NCI-H526 (cell line): ENCODE results near the gene SUGP1.
"Not testable (repeated sequence)": the region's sequence is repeated elsewhere in the genome, so short reads cannot be mapped to it uniquely, and the experiment has no call there.

Experiments
- DNase-seq, 2 experiments: peaks; one replicate each; lab custom pipeline; 2025; lab: John Stamatoyannopoulos, UW

SUGP1 gene

GRCh38 chr19:19320361-19321140 lies at the start of gene SUGP1, which contains the start of gene MAU2:
Gene SUGP1 (minus strand): TSS chr19:19320509. CDS start chr19:19320496, 13 bp downstream.
Gene MAU2 (plus strand): TSS chr19:19320829. CDS start chr19:19320860, 31 bp downstream.
- peak; percentile 84 to 92 for DNase-seq

- no peak for DNase-seq
Observed at GRCh38 chr19:19368087-19368486, 47.8 kb upstream of the SUGP1 start.

GRCh38 chr19:19366434-19367396 lies 46.4 kb upstream of the SUGP1 start:
- DNase-seq = peak; percentile 63 to 87

- no peak for DNase-seq
Observed at GRCh38 chr19:19362075-19362474, 41.8 kb upstream of the SUGP1 start.

DNA sequence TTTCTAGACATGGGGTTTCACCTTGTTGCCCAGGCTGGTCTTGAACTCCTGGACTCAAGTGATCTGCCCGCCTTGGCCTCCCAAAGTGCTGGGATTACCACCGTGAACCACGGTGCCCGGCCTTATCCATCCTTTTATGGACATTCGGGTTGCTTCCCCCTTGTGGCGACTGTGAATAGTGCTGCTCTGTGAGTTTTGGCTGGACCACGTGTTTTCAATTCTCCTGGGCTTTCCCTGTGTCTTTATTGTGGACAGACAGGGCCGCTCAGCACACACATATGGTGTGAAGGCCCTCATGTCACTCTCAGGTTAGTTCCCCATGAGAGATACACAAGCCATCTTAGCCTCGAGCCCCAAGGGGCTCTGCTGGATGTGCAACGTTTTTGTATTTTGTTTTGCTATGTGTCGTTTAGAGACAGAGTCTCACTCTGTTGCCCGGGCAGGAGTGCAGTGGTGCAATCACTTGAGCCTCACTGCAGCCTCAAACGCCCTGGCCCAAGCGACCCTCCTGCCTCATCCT lies 40.8 kb upstream of the SUGP1 start:
- peak; percentile 57 to 84 for DNase-seq

DNA sequence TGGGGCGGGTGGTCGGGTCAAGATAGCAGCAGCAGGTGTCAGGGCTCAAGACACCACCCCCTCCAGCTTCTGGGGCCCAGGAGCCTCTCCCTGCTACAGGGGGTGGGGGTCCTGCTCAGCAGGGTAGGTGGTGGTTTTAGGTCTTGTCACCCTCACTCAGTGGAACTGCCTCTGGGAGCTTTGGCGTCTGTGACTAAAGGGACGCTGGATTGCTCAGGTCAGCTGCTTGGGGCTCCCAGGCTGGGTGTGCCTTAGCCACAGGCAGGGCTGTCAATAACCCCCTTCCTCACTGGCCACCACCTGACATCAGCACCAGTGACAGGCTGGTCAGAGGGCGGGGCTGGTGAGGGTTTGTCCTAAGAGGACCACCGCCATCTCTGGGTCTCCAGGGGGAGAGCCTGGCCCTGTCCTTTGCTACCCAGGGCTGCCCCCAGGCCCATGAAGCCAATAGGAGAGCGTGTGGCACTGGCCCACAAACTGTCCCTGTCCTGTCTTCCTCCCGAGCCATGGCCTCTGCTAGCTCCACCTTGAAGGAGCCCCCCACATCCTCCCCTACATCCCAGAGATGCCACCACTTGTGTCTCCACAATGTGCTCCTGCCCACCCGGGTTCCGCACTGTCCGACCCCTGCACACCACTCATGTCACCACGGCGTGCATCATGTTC lies 36.7 kb upstream of the SUGP1 start:
- no peak for DNase-seq

- DNase-seq = no peak
Observed at GRCh38 chr19:19356500-19356899, 36.2 kb upstream of the SUGP1 start.

GRCh38 chr19:19355606-19356139 lies 35.4 kb upstream of the SUGP1 start:
- DNase-seq = no peak

GRCh38 chr19:19354932-19355331 lies 34.6 kb upstream of the SUGP1 start:
- no peak for DNase-seq

DNA sequence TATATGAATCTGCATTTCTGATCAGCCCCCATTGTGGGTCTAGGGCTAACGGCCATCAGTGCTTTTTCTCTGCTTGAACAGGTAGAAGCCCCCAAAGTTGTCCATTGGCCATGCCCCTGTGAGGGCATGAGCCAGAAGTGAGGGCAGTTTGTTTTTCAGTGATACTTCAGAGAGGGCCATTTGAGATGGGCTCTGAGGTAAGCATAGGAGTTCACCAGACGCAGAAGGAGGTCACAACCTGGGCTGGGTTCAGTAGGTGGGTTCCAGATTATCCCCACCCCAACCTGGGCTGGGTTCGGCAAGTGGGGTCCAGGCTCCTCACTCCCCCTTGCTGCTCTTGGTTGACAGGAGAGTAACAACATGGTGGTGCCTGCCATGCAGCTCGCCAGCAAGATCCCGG lies 33.7 kb upstream of the SUGP1 start:
- no peak for DNase-seq

DNA sequence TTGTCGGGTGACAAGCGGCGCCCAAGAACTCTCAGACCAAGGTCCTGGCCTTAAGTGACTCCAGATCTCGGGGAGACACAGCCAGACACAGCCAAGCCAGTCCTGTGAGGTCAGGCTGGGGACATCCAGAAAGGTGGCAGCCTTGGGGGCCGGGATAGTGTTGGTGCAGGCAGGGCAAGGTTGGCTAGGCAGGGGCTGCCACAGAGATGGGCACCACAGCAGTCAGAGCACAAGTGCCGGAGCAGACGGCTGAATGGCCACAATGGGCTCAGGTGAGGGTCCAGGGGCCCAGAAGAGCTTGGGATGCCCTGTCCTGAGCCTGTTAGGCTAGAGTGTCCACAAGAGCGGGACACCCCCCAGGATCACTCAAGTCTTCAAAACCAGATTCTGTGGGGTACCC lies 32.5 kb upstream of the SUGP1 start:
- no peak for DNase-seq

- DNase-seq = not testable (repeated sequence)
Observed at GRCh38 chr19:19350756-19351155, 30.4 kb upstream of the SUGP1 start.

- DNase-seq = no peak
Observed at GRCh38 chr19:19349365-19349764, 29.1 kb upstream of the SUGP1 start.

GRCh38 chr19:19348266-19348665 lies 28.0 kb upstream of the SUGP1 start:
- no peak for DNase-seq

GRCh38 chr19:19347401-19348110 lies 27.2 kb upstream of the SUGP1 start:
- DNase-seq = no peak

DNA sequence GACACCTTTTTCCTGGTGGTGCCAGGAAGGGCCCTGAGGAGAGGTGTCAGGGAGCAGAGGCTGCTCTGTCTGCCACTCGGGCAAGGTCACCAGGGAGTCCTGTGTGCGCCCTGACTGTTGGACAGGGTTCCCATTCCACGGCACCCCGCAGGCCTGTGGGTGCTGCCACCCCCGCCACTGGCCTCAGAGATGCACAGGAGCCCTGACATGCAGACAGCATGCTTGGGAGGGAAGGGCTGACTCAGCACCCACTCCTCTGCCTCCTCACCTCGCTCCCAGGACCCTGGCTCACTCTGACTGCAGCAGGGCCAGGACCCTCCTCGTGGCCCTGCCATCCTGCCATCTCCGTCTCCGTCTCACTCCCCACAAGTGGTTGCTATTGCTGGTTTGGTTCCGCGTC lies 25.7 kb upstream of the SUGP1 start:
- no peak for DNase-seq

DNA sequence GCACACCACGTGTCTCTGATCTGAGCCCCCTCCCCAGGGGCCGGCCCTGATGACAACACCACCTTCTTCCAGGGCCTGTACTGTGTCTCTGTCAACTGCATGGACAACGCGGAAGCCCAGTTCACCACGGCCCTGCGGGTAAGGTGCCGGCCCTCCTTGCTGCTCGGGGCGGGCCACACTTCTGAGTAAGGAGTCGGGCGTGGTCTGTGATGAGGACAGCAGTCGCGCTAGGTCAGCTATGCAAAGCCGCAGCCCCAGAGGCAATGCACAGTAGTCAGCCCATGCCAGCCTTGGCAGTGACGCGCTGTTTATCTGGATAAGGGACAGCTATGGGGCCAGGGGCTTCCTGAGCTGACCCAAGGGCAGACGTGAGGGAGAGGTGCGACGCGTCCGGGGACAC lies 24.9 kb upstream of the SUGP1 start:
- DNase-seq = no peak

DNA sequence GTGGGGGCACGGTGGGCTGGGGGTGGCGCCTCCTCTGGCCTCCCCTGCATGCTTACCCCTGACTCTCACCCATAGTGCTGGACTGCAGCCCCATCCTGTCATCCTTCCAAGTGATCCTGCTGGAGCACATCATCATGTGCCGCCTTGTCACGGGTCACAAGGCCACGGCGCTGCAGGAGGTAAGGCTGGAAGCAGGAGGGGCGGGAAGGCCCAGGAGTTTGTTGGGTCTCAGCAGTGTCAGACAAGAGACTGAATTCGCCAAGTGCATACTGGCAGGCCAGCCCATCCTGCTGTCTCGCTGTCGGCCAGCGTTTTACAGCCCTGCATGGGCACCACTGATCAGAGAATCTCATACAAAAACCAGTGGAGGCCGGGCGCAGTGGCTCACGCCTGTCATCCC lies 23.5 kb upstream of the SUGP1 start:
- no peak for DNase-seq

DNA sequence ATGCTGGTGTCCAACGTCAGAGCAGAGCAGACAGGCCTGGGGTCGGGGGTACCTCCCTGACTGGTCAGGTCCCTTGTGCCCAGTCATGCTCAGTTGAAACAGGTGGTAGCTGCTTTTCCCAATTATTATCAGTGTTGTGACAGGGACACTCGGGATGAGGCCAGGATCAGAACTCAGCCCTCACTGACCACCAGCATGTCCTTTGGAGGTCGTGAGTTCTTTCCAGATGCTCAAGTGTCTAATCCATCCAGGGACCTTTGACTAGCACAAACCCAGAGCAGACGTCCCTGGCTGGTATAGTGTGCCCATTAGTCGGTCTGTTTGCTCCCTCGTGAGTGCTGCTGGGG lies 22.7 kb upstream of the SUGP1 start:
- no peak for DNase-seq

DNA sequence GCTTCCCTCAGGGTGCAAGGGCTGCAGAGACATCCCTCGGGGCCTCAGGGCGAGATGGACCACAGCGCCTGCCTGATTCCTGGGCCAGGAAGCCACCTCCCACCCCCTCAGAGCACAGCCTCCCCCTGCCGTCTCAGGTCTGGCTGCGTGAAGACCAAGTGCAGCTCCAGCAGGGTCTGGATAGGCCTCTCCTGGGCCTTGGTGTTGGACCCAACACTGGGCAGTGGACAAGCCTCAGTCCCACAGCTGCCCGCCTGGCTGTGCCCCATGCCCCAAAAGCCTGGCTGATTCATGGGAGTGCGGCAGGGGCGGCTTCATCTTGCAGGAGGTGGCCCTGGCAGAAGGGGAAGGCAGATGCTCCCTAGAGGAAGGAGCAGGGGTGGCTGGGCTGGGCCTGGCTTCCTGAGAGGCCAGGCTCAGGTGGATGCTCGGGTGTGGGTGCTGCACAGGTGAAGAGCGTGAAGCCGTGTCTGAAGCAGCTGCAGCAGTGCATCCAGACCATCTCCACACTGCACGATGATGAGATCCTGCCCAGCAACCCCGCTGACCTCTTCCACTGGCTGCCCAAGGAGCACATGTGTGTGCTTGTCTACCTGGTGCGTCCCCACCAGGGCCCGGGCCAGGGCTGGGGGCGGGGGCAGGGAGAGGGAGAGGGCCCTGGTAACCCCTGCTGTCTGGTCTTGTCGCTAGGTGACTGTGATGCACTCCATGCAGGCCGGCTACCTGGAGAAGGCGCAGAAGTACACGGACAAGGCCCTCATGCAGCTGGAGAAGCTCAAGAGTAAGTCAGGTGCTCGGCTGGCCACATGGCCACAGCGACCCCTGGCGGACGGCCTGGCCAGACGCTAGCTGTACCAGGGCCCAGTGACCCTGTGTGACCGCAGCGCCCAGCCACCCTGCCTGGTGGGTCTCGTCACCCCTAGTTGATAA lies 22.0 kb upstream of the SUGP1 start:
- peak; percentile 63 to 83 for DNase-seq
